ENCODE data around the gene GPR153.
"Not testable (repeated sequence)": the region's sequence is repeated elsewhere in the genome, so short reads cannot be mapped to it uniquely, and the experiment has no call there.

GPR153 gene

DNA sequence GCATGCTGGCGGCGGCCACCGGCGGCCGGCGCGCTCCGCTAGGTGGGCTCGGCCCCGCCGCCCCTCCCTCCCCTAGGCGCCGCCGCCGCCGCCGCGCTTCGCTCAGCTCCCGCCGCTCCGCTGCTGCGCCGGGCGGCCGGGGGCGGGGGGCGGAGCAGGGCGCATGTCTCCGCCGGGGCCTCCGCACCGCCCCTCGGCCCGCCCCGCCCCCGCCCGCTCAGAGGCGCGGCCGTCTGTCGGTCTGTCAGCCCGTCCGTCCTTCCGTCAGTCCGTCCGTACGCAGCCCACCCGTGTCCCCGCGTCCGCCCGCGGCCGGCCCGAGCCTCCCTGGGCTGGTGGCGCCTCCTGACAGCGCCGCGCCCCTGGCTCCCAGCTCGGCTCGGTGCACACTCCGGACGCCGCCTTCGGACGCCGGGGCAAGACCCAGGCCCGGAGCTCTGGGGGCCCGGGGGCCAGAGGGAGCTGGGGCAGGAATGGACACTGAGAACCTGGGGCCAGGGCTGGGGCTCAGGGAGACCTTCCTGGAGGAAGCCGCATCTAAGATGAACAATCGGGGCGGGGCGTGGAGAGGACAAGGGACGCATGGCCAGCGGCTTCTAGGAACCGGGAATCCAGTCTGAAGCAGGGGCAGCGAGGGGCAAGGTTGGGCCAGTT lies at the start of gene GPR153:
TSS of gene GPR153 (minus strand) at position 138 of the 654 bp plus-strand sequence. CDS start 6,193 bp downstream, outside the sequence.
- DNase-seq (ENCODE audit: low spot score): peak; percentile 88

GRCh38 chr1:6310116-6310848 lies 49.4 kb upstream of the GPR153 start:
- no peak for DNase-seq (ENCODE audit: low spot score)

DNA sequence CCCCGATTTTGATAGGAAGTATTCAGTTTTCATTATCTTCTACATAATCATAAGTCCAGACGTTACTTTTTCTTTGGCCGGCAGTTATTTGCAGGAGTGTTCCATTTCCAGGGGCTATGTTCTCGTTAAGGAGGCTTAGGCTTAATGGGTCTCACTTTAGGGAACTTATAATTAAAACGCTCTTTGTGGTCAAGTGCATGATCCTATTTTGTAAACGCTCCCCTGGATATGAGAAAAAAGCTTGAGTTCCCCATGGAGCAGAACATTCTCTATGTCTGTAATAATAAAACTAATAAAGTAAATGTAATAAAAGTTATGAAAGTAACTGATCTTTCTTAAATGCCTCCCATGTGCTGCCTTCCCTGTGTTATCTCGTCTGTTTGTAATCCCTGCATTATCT lies 48.7 kb upstream of the GPR153 start:
- DNase-seq (ENCODE audit: low spot score): no peak

DNA sequence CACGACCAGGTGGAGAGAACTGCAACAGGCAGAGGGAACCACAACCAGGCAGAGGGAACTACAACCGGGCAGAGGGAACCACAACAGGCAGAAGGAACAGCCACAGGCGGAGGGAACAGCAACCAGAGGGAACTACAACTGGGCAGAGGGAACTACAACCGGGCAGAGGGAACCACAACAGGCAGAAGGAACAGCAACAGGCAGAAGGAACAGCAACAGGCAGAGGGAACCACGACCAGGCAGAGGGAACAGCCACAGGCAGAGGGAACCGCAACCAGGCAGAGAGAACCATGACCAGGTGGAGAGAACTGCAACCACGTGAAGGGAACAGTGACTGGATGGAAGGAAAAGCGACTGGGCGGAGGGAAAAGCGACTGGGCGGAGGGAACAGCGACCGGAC lies 47.6 kb upstream of the GPR153 start:
- no peak for DNase-seq (ENCODE audit: low spot score)

DNA sequence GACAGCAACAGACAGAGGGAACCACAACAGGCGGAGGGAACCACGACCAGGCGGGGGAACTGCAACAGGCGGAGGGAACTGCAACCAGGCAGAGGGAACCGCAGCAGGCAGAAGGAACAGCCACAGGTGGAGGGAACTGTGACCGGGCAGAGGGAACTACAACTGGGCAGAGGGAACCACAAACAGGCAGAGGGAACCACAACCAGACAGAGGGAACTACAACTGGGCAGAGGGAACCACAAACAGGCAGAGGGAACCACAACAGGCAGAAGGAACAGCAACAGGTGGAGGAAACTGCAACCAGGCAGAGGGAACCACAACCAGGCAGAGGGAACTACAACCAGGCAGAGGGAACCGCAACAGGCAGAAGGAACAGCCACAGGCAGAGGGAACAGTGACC lies 46.8 kb upstream of the GPR153 start:
- not testable (repeated sequence) for DNase-seq (ENCODE audit: low spot score)

- DNase-seq (ENCODE audit: low spot score): no peak
Measured at GRCh38 chr1:6307099-6307498, 46.2 kb upstream of the GPR153 start.

DNA sequence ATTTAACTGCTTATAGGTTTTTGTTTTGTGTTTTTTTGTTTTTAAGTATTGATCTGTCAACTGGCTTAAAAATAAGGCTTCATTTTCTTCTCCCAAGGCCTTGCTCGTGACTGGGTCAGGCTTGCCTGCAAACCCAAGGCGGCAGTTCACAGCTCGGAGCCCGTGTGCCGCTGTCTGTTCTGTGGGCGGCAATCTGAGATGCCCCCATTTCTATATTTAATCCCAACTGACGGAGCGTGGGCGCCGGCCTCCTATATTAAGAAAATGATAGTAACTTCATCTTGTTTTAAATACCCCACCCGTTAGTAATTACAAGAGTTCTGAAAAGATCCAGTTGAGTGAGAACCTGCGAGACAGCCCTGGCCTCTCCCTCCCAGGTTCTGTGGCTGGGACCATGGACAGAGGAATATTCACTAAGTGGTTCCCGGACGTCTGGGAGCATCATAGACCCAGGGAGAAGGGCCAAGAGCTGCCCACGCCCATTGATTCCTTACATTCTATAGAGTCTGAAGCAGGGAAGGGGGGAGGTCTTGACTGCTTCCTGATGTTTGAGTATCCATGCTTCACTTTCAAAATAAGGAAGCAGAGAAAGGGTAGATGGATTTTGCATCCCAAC lies 42.6 kb upstream of the GPR153 start:
- no peak for DNase-seq (ENCODE audit: low spot score)

- no peak for DNase-seq (ENCODE audit: low spot score)
Measured at GRCh38 chr1:6302568-6302967, 41.7 kb upstream of the GPR153 start.

- DNase-seq (ENCODE audit: low spot score): no peak
Measured at GRCh38 chr1:6301526-6301925, 40.6 kb upstream of the GPR153 start.

GRCh38 chr1:6300342-6301048 lies 39.6 kb upstream of the GPR153 start:
- DNase-seq (ENCODE audit: low spot score): no peak

DNA sequence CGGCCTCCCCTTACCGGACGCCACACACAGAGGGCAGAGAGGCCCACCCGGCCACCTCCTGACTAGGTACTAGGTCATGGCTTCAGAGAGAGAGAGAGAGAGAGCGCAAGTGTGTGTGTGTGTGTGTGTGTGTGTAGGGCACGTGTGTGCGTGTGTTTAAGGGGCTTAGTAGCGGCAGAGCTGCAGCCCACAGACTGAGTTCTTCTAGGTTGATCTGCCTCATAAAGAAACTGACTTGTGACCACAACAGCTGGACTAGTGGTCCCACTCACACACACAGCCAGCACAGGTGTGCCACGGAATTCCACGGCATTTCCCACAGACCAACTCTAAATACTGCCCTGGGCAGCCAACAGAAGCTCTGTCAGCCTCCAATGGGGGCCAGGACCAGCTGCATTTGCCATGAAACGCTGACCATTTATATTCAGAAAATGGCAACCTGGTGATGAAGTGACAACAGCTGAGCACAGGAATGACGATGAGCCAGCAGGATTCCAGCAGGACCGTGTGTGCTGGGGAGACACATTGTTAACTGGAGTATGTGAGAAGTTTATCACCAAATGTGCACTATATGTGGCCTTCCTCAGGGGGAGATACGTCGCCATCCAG lies 38.8 kb upstream of the GPR153 start:
- DNase-seq (ENCODE audit: low spot score): no peak

- no peak for DNase-seq (ENCODE audit: low spot score)
Measured at GRCh38 chr1:6298940-6299465, 38.1 kb upstream of the GPR153 start.

DNA sequence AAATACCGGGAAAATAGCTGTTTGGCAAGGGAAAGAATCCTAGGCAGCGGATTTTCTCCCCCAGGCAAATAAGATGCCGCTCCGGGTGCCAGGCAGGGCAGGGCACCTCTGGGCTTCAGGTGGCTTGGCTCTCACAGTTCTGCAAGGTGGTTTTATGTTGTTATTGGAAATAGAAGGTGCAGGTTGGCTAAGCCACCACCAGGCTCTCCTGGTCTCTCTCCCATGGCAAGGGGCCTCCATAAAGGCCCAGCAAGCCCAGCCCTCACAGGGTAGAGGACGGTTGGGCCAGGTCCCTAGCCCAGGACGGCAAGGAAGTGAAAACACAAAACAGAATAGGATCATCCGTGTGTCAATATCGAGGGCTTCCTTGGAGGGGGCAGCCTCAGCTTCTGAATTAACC lies 37.6 kb upstream of the GPR153 start:
- no peak for DNase-seq (ENCODE audit: low spot score)

GRCh38 chr1:6295910-6296309 lies 35.0 kb upstream of the GPR153 start:
- no peak for DNase-seq (ENCODE audit: low spot score)

- no peak for DNase-seq (ENCODE audit: low spot score)
Measured at GRCh38 chr1:6294890-6295556, 34.1 kb upstream of the GPR153 start.

GRCh38 chr1:6294080-6294889 lies 33.4 kb upstream of the GPR153 start:
- no peak for DNase-seq (ENCODE audit: low spot score)

- DNase-seq (ENCODE audit: low spot score): no peak
Measured at GRCh38 chr1:6292102-6292501, 31.2 kb upstream of the GPR153 start.

DNA sequence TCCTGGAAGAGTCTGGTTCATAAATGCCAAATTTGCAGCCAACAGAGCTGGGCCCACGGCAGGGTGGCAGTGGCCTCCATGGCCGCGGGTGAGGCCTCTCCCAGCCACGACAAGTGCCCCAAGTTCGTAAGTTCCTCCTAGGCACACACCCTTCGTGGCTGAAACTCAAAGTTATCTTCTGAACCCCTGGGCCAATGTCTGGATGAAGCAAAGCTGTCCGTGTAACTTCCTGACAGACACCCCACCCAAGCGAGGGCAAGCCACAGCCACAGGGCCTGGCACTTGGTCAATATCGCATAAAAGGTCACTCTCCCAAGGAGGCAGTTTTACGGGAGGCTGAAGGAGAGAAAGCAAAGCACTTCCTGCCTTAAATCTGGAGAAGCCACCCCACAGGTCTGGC lies 27.8 kb upstream of the GPR153 start:
- no peak for DNase-seq (ENCODE audit: low spot score)

GRCh38 chr1:6288026-6288425 lies 27.1 kb upstream of the GPR153 start:
- no peak for DNase-seq (ENCODE audit: low spot score)

- DNase-seq (ENCODE audit: low spot score): no peak
Measured at GRCh38 chr1:6287431-6287886, 26.6 kb upstream of the GPR153 start.
